GM12892 (cell line): ENCODE results near the gene SLC48A1.

ENCODE experiments used
- POLR2A ChIP-seq: IDR thresholded peaks from 2 replicates; pipeline ENCODE4 v1.6.1; 2011; ENCODE audit warnings: low read depth, low read length, control low read depth
- POLR2AphosphoS5 ChIP-seq: IDR thresholded peaks from 2 replicates; pipeline ENCODE4 v1.6.1; 2011; ENCODE audit warnings: low read depth, low read length, control low read depth
- TAF1 ChIP-seq: IDR thresholded peaks from 2 replicates; pipeline ENCODE4 v1.6.1; 2011; ENCODE audit warnings: low read depth, mild to moderate bottlenecking, control low read depth, low read length, borderline replicate concordance

- TF ChIP-seq POLR2A (no peak), TAF1 (no peak), POLR2AphosphoS5 (no peak)
Observed at GRCh38 chr12:47740606-47741339, 32.3 kb upstream of the SLC48A1 start.
